ENCODE results near the gene CEP131.

DNA sequence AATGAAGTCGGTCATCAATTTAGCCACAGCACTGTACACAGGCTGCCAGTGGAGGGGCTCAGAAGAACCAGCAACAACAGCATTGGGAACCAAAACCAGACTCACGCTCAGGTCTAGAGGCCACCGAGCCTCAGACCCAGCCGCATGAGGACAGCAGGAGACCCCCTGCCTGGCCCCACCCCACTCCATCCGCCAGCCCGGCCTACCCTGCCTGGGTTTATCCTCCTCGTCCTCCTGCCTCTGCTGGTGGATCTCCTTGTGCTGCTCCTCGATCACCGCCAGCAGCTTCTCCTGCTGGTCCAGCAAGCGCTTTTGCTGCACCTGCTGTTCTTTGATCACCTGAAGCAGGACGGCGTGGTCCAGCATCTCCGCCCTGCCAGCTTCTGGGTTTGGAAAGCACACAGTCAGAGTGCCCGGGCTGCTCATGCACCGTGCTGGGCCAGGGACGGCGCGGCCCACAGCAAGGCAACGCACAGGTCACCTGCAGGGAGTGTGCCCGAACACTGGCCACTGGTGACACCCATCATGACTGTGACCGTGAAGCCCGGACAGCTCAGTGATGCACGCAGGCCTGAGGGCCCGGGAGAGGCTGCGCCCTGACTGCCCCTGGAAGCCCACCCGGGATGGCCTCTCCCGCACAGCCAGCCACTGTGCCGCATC is 24.0 kb upstream of the CEP131 start:
- TF ChIP-seq, protein P1, sequence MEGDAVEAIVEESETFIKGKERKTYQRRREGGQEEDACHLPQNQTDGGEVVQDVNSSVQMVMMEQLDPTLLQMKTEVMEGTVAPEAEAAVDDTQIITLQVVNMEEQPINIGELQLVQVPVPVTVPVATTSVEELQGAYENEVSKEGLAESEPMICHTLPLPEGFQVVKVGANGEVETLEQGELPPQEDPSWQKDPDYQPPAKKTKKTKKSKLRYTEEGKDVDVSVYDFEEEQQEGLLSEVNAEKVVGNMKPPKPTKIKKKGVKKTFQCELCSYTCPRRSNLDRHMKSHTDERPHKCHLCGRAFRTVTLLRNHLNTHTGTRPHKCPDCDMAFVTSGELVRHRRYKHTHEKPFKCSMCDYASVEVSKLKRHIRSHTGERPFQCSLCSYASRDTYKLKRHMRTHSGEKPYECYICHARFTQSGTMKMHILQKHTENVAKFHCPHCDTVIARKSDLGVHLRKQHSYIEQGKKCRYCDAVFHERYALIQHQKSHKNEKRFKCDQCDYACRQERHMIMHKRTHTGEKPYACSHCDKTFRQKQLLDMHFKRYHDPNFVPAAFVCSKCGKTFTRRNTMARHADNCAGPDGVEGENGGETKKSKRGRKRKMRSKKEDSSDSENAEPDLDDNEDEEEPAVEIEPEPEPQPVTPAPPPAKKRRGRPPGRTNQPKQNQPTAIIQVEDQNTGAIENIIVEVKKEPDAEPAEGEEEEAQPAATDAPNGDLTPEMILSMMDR (IDR thresholded peaks at IDR 0.05): no peak
- no peak for TF ChIP-seq POLR2A (IDR thresholded peaks at IDR 0.05)
